Effector memory CD4-positive, alpha-beta T cell (primary cell): ENCODE results near the gene PARD3B.

Experiments
- DNase-seq, 3 donors: peaks; one replicate each; pipeline ENCODE4 v3.0.0-alpha.2; 2020
- H3K27ac ChIP-seq: 2 replicates; pipeline ENCODE4 v1.7.0; 2013; ENCODE audit warnings: mild to moderate bottlenecking, low read length, moderate library complexity; ENCODE audit not compliant: insufficient read depth, poor library complexity, severe bottlenecking
- H3K27me3 ChIP-seq: replicated peaks from 2 replicates; pipeline ENCODE4 v1.7.0; 2013; ENCODE audit warnings: mild to moderate bottlenecking, low read length; ENCODE audit not compliant: insufficient read depth, control insufficient read depth, poor library complexity, severe bottlenecking
- H3K36me3 ChIP-seq: 2 replicates; pipeline ENCODE4 v1.7.0; 2013; ENCODE audit warnings: mild to moderate bottlenecking, low read length, moderate library complexity; ENCODE audit not compliant: control insufficient read depth, insufficient read depth
- H3K4me1 ChIP-seq: 2 replicates; pipeline ENCODE4 v1.7.0; 2013; ENCODE audit warnings: low read length, mild to moderate bottlenecking; ENCODE audit not compliant: control insufficient read depth, insufficient read depth, poor library complexity, severe bottlenecking
- H3K4me3 ChIP-seq: 2 replicates; pipeline ENCODE4 v1.7.0; 2013; ENCODE audit warnings: low read length, low read depth, mild to moderate bottlenecking; ENCODE audit not compliant: insufficient read depth, poor library complexity, severe bottlenecking
- H3K9me3 ChIP-seq: 2 replicates; pipeline ENCODE4 v1.7.0; 2013; ENCODE audit warnings: mild to moderate bottlenecking, low read length, moderate library complexity; ENCODE audit not compliant: control insufficient read depth

Gene PARD3B

DNA sequence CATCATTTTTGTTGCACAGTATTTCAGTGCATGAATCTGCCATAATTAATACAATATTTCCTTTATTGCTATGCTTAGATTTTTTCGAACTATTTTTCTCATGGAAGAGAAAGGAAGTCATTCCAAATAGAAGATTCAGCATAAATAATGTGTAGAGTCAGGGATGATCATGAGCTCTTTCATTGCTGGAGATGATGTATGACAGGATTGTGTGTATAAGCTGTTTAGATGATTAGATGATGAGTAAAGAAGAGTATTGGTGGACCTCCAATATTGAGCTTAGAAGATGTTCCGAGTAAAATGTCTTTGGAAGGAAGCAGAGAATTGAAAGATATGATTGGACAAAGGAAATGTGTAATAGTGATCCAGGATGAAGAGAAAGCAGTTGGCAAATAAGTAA is 364.5 kb downstream of the PARD3B start:
- DNase-seq = no peak
- Histone ChIP-seq H3K27ac (no peak overlapping the region), H3K4me1 (no peaks in the 10 kb centered on the region), H3K4me3 (no peak overlapping the region), H3K9me3 (no peaks in the 10 kb centered on the region), H3K36me3 (no peaks in the 10 kb centered on the region), H3K27me3 (no peaks in the 10 kb centered on the region)

DNA sequence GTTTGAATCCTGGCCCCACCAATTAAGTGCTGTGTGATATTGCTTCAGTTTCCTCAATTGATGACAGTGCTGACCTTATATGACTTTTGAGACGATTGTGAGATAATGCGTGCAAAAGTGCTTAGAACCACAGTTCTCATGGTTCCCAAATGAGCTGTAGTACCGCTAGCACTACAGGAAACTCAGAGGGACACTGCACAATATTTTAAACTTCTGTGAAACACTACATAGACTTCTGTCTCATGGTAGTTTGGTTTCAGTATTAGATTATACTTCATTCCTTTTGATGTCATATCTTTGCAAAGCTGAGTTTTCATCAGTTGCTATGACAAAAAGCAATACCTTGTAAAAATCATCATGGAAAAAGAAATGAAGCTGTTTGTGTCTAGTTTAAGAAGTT is 368.0 kb downstream of the PARD3B start:
- H3K9me3 ChIP-seq = no peaks in the 10 kb centered on the region
- H3K27me3 ChIP-seq = no peaks in the 10 kb centered on the region
- no peak overlapping the region for H3K27ac ChIP-seq
- no peak overlapping the region for H3K4me3 ChIP-seq
- H3K4me1 ChIP-seq = no peaks in the 10 kb centered on the region
- no peak for DNase-seq
- no peaks in the 10 kb centered on the region for H3K36me3 ChIP-seq

DNA sequence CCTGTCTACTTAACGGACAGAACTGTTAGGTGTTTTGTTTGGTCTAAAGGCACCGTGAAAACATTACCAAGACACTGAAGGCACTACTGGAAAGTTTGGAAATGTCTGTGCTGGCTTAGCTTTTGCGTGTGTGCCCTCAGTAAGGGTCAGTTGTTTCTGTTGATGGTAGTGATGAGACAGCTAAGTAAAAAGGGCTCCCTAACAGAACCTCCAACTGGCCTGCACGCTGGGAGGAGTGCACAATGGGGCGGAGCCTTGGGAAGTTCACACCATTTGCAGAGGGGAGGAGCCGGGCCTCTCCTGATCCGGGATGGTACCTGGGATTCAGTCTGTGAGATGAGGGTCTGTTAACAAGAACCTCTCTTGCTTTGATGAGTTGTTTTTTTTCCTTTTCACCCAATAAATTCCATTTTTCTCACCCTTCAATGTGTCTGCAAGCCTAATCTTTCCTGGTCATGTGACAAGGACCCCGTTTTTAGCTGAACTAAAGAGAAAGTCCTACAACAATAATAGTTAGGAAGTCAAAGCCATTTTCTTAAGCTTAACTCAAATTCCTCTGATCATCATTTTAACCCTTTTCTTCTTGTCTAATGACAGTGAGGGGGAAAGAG is 368.7 kb downstream of the PARD3B start:
- no peaks in the 10 kb centered on the region for H3K27me3 ChIP-seq
- H3K9me3 ChIP-seq = no peaks in the 10 kb centered on the region
- no peaks in the 10 kb centered on the region for H3K4me1 ChIP-seq
- H3K27ac ChIP-seq = no peak overlapping the region
- H3K36me3 ChIP-seq = no peaks in the 10 kb centered on the region
- H3K4me3 ChIP-seq = no peak overlapping the region
- DNase-seq = no peak

DNA sequence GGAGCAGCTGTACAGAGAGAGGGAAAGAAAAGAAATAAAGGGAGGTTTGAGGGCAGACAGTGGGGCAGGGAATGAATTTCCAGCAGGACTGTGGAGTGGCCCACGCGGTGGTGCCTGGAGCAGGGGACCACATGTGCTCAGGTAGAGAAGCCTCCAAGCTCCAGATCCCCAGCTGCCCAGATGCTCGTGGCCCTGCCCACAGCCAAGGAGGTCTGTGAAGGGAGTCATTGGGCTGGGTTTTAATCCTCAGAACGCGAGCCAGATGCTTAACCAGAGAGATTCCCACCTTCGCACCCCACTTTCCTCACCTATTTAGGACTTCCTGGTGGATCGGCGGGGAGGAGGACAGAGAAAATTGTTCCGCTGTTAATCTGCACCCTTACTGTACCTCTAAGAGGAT is 369.4 kb downstream of the PARD3B start:
- H3K36me3 ChIP-seq = no peaks in the 10 kb centered on the region
- H3K4me3 ChIP-seq = no peak overlapping the region
- no peaks in the 10 kb centered on the region for H3K27me3 ChIP-seq
- no peaks in the 10 kb centered on the region for H3K9me3 ChIP-seq
- H3K27ac ChIP-seq = no peak overlapping the region
- H3K4me1 ChIP-seq = no peaks in the 10 kb centered on the region
- DNase-seq = no peak

DNA sequence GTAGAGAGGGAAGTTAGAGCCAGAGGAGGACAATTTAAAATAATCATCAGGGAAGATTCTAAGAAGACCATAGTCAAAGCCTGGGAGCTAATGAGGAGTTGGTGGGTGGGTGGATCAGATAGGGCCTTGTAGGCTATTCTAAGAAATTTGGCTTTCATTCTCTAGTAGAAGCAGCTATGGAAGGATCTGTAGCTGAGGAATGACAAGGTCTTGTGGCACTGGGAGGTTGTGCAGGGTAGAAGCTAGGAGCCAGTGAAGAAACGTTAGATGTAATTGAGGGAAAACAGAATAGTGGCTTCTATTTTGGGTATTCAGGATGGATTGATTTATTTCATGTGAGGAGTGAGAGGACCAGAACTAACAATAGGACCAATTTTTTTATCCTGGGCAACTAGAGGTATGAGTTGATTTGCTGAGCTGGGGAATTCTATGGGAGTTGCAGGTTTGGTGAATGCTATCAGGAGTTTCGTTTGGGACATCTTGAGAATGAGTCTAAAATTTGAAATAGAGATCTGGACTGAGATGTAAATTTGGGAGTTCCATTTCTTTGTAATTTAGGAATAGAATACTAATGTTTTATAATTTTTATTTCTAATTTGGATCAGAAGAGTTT is 371.9 kb downstream of the PARD3B start:
- no peak overlapping the region for H3K4me3 ChIP-seq
- DNase-seq = no peak
- H3K36me3 ChIP-seq = no peaks in the 10 kb centered on the region
- no peaks in the 10 kb centered on the region for H3K9me3 ChIP-seq
- H3K4me1 ChIP-seq = no peaks in the 10 kb centered on the region
- H3K27ac ChIP-seq = no peak overlapping the region
- no peaks in the 10 kb centered on the region for H3K27me3 ChIP-seq

DNA sequence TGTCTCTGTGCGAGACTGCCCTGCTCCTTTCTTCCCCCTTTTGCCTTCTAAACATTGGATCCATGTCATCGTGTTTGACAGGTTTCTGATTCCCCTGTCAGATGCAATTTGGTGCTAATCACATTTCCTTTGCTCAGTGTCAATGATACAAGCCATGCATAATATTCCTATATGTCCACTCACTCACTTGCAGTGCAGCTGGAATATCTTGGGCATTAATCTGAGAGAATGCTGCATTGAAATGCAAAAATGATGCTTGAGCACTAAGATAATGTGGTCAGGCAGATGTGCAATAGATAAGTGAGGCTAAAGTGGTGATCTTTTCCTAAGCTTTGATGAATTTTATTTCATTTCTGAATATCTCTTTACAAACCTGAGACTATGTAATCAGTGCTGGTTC is 375.5 kb downstream of the PARD3B start:
- Histone ChIP-seq H3K36me3 (no peaks in the 10 kb centered on the region), H3K27me3 (no peaks in the 10 kb centered on the region), H3K27ac (no peak overlapping the region), H3K4me1 (no peaks in the 10 kb centered on the region), H3K4me3 (no peak overlapping the region), H3K9me3 (no peaks in the 10 kb centered on the region)
- no peak for DNase-seq

DNA sequence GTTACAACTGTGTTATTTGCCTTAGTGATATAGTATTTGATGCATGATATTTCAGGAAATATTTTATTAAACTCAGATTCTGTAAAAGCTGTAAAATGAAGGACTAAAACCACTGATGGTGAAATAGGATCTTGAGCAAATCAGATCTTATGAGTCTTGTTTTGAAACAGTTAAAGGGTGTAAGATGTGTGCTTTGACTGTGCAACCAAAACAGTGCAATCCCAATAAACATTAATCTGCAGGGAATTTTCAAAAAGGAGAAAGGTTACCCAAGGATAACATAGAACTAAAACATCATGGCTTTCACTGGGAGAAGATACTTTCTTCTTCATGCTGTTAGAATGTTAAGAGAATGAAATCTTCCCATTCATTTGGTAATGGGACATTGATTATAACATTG is 378.7 kb downstream of the PARD3B start:
- Histone ChIP-seq H3K9me3 (no peaks in the 10 kb centered on the region), H3K27ac (no peak overlapping the region), H3K27me3 (no peaks in the 10 kb centered on the region), H3K4me1 (no peaks in the 10 kb centered on the region), H3K36me3 (no peaks in the 10 kb centered on the region), H3K4me3 (no peak overlapping the region)
- DNase-seq = no peak

DNA sequence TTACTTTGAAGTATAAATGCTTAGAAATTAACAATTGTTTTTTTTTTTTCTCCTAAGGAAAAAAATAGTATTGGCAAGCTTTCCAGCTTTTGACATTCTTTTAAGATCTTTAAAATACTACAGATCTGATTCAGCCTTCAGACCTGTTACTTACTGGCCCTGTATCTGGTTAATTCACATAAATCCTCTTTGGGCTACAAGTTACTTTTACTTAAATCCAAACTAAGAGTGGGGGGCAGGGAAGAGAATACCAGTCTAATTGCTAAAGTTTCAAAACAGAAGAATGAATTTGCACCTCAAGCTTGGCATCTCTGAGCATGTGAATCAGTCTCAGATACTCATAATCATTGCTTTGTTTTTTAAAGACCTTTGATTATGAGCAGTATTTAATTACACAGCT is 386.3 kb downstream of the PARD3B start:
- Histone ChIP-seq H3K4me1 (no peaks in the 10 kb centered on the region), H3K4me3 (no peak overlapping the region), H3K36me3 (no peaks in the 10 kb centered on the region), H3K9me3 (no peaks in the 10 kb centered on the region), H3K27me3 (no peaks in the 10 kb centered on the region), H3K27ac (no peak overlapping the region)
- no peak for DNase-seq

DNA sequence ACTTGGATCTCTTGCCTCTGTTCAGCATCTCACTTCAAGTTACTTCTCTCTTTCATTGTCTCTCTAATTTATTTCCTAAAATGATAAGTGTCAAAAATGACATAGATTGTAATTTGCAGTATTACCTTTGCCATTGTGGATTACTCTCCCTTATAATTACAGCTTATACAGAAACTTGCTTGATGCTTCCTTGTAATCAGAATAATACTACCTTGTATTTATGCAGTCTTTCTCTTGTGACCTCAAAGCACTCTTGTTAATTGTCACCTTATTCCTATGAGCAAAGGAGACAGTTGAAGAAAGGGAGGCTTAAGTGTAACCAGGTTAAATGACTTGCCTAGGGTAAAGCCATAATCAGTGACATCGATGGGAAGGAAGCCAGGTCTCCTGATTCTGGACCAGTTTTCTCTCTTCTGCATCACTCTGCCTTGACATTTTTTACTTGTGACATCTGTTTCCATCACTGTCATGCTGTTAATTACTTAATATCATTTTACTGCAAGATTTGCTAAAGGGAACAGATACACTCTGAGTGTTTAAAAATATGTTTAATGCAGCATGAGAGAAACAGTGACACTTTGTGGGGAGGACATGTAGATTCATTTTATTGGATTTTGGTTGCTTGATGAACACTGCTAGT is 388.6 kb downstream of the PARD3B start:
- H3K27me3 ChIP-seq = no peaks in the 10 kb centered on the region
- no peak overlapping the region for H3K4me3 ChIP-seq
- H3K36me3 ChIP-seq = no peaks in the 10 kb centered on the region
- H3K9me3 ChIP-seq = no peaks in the 10 kb centered on the region
- H3K27ac ChIP-seq = no peak overlapping the region
- H3K4me1 ChIP-seq = no peaks in the 10 kb centered on the region
- no peak for DNase-seq

DNA sequence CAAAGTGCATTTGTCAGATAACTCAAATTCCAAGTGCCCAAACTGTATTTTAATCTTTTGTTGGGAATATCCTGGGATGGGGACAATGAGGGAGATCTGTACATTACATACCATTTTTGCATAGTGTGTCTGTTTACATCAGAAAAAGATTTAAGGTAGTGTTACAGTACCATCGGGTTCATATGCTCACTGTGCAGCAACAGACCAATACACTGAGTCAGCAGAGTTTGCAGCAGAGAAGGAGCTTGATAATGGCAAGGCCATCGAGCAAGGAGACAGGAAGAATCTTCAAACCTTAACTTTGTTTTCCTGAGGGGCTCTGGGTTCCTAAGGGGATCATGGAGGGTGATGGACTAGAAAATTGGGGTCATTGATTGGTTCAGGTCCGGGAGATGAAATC is 399.7 kb downstream of the PARD3B start:
- Histone ChIP-seq H3K27ac (no peak overlapping the region), H3K36me3 (no peaks in the 10 kb centered on the region), H3K4me1 (peaks cover 22% of the 10 kb centered on the region), H3K9me3 (peaks cover 6% of the 10 kb centered on the region), H3K4me3 (no peak overlapping the region), H3K27me3 (no peaks in the 10 kb centered on the region)
- no peak for DNase-seq
